ENCODE data around the gene LYST.
"Not testable (repeated sequence)": the region's sequence is repeated elsewhere in the genome, so short reads cannot be mapped to it uniquely, and the experiment has no call there.

GRCh38 chr1:235619149-235619548 is 247.6 kb downstream of the LYST start:
- not testable (repeated sequence) for TF ChIP-seq POLR2AphosphoS5 (IDR thresholded peaks at IDR 0.05; ENCODE audit: low read depth); CTCF (IDR thresholded peaks at IDR 0.05; ENCODE audit: insufficient read depth, low read length); SPI1 (IDR thresholded peaks at IDR 0.05; ENCODE audit: borderline replicate concordance, low read depth); REST (IDR thresholded peaks at IDR 0.05; ENCODE audit: insufficient replicate concordance, low read depth); GABPA (IDR thresholded peaks at IDR 0.05; ENCODE audit: low read depth)
